ENCODE measurements around the gene CHST6.
"Not testable (repeated sequence)": the region's sequence is repeated elsewhere in the genome, so short reads cannot be mapped to it uniquely, and the experiment has no call there.

The CHST6 gene

DNA sequence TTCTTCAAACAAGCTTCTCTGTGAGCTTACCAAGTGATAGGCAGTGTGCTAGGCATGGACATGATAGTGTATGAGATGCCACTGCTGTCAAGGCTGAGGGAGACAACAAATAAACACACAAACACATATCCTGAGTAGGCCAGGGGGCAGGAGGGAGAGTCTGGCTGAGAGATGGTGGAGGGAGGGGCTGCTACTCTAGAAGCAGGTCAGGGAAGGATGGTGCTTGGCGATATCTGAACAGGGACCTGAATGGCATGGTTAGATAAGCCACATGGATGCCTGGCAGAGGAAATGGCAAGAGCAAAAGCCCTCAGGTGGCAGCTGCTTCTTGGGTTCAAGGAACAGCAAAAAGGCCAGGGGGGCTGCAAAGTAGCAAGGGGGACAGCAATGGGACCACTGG, 8.6 kb upstream of the CHST6 start:
- no peak overlapping the region for H3K4me3 ChIP-seq (ENCODE audit: low read depth, low read length)

DNA sequence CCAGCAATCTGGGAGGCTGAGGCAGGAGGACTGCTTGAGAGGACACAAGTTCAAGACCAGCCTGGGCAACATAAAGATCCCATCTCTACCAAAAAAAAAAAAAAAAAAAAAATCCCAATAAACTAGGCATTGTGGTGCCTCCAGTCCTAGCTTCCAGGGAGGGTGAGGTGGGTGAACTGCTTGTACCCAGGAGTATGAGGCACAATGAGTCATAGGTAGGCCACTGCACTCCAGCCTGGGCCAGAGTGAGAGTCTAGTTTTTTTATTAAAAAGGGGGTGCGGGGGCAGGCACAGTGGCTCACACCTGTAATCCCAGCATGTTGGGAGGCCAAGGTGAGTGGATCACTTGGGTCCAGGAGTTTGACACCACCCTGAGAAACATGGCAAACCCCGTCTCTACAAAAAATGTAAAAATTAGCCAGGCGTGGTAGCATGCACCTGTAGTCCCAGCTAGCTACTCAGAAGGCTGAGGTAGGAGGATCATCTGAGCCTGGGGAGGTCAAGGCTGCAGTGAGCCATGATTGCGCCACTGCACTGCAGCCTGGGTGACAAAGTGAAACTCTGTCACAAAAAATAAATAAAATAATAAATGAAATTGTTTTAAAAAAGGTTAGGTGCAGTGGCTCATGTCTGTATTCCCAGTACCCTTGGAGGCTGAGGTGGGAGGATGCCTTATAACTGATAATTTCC, 7.8 kb upstream of the CHST6 start:
- H3K4me3 ChIP-seq (ENCODE audit: low read depth, low read length) = no peak overlapping the region

DNA sequence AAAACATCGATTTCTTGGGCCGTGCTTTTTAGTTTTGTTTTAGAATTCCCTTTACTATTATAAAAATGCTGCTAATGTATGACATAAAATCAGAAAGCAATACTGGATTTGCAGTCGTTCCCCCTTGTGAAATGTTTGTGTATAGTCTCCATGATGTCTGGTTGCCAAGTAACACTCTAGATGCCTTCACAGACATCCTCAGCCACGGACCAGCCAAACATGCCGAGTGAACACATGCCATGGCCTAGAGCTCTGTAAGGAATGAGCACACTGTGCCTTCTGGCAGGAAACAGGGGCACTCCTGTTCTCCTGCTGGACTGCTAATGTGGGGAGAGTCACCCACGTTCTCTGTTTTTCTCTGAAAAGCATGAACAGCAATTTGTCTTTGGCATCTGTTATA, 6.6 kb upstream of the CHST6 start:
- H3K4me3 ChIP-seq (ENCODE audit: low read depth, low read length) = not testable (repeated sequence)

DNA sequence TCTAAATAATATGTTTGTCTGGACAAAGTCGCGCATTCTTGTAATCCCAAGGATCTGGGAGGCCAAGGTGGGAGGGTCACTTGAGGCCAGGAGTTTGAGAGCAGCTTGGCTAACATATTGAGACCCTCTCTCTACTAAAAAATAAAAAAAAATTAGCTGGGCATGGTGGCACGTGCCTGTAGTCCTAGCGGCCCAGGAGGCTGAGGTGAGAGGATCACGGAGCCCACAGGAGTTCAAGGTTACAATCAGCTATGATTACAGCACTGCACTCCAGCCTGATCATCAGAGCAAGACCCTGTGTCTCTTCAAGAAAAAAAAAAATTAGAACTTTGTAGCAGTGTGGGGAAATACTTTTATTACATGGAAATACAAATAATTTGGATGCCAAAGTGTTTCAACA, 6.1 kb upstream of the CHST6 start:
- no peak overlapping the region for H3K4me3 ChIP-seq (ENCODE audit: low read depth, low read length)

DNA sequence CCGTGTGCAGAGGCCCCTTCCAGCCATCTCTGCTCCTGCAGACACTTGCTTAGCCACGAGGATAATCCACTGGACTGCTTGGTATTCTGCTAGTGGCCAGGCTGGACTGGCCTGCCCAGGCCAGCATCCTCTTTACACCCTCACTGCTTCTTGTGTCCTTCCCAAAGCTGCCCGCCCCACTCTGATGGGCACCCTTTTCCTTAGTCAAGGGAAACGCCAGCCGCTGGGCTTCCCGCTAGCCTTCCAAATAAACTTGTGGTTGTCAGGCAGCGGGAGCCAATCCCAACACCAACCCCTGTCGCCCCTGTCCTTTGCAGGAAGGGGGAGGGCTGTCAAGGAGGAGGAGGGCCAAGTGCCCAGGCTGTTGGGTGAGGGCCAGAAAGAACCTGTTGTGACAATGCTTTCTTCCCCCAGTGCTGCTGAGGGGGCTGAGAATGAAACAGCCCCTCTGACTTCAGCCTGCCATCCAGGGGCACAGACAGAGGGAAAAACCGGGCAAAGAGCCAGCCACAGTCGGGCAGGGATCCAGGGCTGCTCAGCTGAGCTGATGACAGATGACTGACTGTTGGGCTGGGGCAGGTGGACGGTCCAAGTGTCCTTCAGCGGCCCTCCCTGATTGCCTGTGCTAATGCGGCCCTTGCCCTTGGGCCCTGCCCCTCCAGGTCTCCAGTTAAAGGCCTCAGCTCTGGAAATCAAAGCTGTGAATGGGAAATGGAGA, 3.5 kb upstream of the CHST6 start:
- H3K4me3 ChIP-seq (ENCODE audit: low read depth, low read length) = not testable (repeated sequence)

DNA sequence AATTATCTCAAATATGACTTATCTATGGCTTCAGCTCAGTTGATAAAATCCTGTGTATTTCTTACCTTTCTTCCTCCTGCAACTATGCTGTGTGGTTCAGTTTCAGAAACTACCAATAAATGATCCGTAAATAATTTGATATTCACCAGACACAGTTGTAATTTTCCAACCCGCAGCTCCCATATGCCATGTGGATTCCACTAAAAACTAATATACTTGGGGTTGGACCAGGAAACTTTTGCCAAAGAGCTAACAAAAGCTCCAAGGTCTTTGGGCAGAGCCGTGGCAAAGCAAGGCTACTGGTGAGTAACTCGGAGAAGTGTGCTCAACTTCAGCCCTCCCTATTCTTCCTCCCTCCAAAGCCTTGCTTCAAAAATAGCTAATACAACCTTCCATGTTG, 2.3 kb upstream of the CHST6 start:
- H3K4me3 ChIP-seq (ENCODE audit: low read depth, low read length) = no peak overlapping the region

DNA sequence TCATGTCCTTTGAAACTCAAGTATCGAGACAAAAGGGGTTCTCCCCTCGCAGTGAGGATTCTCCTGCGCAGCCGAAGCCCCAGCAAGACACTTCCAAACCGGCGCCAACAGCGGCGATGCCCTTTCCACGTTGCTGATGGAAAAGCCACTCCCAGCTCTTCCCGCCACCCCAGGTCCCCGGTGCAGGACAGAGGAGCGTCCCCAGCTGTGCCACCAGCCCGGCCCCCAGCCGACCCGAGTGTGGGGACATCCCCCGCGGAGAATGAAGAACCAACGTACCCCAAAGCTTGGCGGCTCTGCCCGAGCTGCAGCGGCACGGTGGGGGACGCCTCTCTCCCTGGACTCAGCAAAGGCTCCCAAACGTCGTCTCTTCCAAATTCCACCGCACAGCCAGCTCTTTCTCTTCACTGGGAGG, 573 bp downstream of the CHST6 start:
- H3K4me3 ChIP-seq (ENCODE audit: low read depth, low read length) = peak overlapping the region; percentile 67

DNA sequence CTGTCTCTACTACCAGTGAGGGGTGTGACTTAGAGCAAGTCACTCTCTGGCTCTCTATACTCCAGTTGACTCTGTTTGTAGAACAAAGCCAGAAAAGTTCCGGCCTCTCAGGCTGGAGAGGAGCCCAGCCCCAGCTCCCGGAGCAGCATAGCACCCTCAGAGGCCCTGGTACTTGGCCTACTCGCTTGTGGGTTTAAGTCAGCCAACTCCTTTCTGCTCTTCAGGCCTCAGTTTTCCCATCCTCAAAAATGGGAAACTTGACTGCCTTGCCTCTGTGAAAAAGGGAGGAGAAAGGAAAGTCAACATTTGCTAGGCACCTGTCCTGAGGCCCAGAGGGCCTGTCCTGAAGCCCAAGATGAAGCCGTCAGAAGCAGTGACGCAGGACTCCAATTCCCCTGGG, 1.1 kb downstream of the CHST6 start:
- H3K4me3 ChIP-seq (ENCODE audit: low read depth, low read length) = peak overlapping the region; percentile 67

DNA sequence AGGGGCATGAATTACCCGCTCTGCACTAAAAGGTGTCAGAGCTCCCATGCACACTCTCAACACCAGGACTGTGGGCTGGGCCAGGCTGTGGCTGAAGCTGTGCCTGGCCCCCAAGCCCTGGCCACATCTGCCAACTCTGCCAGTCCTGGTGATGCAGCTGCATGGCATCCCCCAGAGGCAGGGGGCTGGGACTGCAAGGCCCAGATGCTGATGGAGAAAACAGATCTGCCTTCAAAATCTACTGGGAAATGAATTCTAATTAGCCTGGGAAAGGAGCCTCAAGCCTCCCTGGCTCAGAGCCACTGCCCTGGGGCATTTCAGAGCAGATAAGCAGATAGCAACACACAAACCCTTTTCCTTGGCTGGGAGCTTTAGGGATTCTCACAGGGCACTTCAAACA, 3.4 kb downstream of the CHST6 start:
- no peak overlapping the region for H3K4me3 ChIP-seq (ENCODE audit: low read depth, low read length)

DNA sequence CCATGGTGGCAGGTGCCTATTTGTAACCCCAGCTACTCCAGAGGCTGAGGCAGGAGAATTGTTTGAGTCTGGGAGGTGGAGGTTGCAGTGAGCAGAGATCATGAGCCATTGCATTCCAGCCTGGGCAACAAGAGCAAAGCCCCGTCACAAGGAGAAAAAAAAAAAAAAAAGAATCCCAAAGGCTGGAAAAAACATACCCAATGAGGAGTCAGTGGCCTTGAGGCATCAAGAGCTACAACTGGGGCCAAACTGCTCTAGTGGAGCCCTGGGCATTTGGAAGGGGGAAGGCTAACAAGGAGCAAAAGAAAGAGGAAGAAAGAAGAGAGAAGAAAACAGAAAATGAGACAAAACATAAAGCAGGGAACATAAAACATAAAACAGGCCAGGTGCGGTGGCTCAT, 6.9 kb downstream of the CHST6 start:
- H3K4me3 ChIP-seq (ENCODE audit: low read depth, low read length) = no peak overlapping the region

DNA sequence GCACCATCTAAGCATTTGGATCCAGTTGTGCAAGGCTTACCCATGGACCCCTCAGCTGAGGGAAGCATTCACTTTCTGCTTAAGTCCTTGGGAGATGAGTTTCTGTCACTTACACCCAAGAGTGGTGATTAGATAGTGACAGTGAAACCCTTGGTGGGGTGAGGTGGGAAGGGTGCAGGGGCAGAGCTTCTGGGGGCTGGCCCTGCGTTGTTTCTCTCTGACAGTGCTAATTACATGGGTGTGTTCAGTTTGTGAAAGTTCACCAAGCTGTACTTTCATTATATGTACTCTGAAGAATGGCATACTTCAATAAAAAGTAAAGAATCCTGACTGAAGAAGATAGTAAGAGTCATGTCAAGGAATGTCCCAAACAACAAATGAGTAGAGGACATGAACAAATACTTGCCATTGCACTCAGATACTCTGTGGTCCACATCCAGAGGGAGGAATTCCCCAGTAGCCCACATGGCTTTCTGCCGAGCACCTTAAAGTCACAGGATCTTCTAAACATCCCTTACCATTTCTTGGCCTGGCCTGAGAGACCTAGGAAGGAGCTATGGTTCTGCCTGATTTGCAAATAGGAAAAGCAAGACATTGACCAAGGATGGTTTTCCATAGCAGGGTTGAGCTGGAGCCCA, 8.4 kb downstream of the CHST6 start:
- no peak overlapping the region for H3K4me3 ChIP-seq (ENCODE audit: low read depth, low read length)

DNA sequence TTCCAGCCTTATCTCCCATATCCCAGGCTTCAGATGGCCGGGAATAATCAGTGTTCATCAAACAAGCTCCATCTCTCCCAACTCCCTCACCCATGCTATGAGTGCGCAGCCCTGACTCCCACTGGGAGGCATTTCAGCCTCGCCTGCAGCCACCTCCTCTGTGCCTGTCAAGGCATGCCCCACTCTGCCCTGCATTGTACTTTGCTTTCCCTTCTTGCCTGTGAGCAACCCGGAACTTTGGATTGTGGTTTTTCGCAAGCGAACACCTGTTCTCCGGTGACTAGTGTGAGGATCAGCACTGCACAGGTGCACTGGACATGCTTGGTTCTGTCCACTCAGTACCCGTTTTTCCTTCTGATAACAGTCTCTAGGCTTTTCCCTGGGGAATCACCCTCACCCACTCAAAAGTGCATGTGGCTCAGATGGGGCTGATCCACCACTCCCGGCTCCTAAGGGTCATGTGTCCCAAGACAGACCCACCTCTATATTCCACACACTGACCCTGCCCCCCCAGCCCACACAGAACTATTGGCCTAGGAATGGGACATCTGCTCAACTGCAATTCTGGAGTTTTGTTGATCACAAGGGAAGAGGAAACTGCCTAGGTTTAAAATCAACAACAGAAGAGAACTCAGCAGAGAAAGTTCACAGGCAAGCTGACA, 9.1 kb downstream of the CHST6 start:
- no peak overlapping the region for H3K4me3 ChIP-seq (ENCODE audit: low read depth, low read length)

DNA sequence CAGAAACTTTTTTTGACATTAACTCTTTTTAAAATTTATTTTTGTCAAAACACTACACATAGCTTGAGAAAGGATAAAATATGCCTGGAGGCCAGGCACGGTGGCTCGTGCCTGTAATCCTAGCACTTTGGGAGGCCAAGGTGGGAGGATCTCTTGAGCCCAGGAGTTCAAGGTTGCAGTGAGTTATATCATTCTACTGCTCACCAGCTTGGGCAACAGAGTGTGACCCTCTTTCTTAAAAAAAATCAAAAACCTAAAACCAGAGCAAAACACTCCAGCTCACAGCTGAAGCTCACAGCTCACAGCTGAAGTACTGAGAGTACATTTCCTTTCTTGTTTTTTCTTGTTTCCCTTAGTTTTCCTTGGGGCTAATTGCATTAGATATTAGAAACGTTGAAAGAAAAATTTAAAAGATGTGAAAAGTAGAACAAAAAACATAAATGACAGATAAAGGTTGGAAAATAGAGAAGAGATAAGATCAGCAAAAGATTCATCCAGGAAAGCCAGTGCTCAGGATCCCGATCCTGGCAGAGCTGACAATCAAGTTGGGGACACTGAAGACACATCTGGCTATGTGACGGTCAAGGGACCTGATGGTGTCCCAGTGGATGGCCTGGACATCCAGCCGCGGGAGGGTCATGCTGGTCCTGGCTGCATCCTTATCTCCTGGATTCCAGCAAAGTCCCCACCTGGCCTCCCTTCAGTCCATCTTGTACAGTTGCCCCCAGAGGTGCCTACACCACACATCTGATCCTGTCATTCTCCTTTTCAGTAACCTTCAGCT, 9.8 kb downstream of the CHST6 start:
- H3K4me3 ChIP-seq (ENCODE audit: low read depth, low read length) = no peak overlapping the region

DNA sequence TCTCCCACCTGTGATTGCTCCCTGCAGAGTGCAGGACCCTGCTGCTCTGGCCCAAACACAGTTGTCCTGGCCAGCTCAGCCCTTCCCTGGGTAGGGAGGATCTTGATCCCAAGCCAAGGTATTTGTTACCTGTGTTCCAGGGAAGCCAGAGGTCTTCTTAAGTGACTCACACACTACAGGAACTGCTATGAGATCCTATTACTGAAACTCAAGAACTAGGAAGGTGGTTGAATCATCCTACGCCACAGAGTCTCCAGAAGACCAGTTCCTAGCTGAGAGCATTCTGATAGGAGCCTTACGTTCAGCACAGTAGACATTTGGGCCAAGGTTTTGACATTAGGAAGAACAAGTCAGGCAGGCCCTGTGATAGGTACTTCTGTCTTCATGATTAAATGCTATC, 12.0 kb downstream of the CHST6 start:
- no peak overlapping the region for H3K4me3 ChIP-seq (ENCODE audit: low read depth, low read length)

DNA sequence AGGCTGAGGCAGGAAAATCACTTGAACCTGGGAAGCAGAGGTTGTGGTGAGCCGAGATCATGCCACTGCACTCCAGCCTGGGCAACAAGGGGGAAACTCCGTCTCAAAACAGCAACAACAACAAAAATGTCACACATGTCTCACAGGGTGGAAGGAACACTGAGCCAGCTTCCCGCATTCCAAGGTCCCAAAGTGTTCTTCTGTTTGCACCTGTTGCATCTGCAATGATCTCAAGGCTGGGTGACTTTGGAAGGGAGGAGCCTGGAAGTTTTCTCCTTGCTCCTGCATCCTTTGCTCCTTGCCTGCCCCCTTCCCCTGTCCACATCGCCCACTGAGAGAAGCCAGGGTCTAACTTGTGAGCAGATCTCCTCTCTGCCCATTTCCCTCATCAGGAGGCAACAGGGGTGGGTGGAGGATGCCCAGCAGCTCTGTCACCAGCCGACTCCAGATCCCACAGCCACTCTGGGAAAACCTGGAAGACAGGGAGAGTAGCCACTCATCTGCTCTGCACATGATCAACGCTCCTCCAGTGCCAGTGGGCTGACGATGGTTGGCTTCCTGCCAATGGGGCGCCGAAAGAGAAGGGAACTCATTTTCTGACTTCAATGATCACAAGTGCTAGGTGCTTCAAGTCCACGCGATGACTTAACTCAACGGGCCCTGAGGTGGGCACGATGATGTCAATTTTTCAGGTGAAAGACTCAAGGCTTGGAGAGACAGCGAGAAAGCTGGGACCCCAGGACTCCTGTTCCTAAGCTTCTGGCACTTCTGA, 12.6 kb downstream of the CHST6 start:
- no peak overlapping the region for H3K4me3 ChIP-seq (ENCODE audit: low read depth, low read length)

DNA sequence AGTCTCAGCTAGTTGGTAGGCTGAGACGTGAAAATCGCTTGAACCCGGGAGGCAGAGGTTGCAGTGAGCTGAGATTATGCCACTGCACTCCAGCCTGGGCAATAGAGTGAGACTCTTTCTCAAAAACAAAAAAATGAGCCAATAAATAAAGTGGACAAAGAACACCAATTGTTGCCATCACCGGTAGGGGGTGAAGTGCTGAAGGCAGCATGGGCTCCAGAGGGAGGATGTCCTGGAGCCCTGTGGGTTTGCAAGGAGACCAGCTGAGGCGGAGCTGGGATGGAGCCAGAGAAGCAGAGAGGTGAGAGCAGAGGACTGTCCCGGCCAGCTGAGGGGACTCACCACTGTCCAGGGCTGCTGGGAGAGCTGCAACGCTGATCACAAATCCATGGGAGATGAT, 13.8 kb downstream of the CHST6 start:
- no peak overlapping the region for H3K4me3 ChIP-seq (ENCODE audit: low read depth, low read length)

DNA sequence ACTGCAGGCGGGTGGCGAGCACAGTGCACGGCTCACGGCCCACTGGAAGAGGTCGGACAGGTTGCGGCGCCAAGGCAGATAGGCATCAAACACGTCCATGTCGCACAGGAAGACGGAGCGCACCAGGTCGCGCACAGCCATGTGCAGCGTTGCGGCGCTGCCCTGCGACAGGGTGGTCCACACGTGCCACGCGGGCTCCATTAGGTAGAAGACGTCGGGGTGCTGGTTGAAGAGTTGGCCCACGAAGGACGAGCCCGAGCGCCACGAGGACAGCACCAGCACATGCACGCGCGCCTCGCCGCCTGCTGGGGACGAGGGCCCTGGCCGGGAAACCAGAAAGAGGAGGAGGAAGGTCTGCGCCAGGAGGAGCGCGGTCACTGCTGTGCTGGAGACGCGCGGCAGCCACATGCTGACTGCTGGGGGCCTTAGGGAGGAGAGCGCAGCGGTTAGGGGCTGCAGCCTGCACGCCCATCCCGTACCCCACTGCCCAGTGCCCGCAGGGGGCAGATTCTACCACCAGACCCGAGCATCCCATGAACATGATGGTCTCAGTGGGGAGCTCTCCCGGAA, 15.7 kb downstream of the CHST6 start:
- no peak overlapping the region for H3K4me3 ChIP-seq (ENCODE audit: low read depth, low read length)

DNA sequence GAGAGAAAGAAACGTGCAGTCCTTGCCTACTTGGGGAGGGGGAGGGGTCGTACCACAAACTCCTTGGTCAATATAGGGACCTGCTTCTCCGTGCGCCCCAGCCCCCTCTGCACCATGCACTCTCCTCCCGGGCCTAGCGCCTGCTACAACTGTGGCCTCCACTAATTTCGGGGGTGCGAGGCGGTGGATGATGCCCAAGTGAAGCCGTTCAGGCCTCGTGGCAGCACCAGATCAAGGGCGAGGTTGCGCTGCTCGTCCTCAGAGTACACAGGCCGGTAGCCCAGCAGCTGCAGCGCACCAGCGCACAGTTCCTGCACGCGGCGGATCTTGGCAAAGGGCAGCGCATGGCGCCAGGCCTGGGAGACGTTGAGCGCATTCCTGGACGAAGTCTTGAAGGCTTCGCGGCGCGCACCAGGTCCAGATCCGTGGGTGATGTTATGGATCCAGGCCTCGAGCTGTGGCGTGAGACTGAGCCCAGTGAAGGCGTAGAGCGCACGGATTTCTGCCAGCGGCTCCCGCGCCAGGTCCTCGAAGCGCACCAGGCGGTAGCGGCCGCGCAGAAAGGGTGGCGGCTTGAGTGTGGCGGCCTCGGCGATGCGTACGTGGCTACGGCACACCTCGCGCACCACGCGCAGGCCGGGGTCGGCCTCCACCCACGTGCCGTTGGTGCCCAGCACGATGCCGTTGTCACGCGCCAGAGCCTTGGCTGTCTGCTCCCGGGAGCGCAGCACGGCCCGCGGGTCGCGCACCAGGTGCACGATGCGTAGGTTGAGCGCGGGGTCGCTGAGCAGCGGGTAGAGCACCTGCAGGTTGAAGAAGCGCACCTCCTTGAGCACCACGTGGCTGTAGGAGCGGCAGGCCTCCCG, 16.5 kb downstream of the CHST6 start:
- no peak overlapping the region for H3K4me3 ChIP-seq (ENCODE audit: low read depth, low read length)
